Keratinocyte (primary cell): Measurements from ENCODE around the gene FHAD1. TPM values are rescaled to one million over a fixed set of nuclear protein-coding genes. Genes with fewer than 3 reads are reported as not detected.

Experiments used
- DNase-seq: peaks from one replicate; pipeline ENCODE4 v3.0.0-alpha.2; 2011; ENCODE audit warnings: low read depth, missing footprints, low spot score
- FAIRE-seq: peaks from 2 replicates; lab custom pipeline; 2011; peaks lifted over from hg19 to GRCh38; lab: Jason Lieb, UNC
- H2AFZ ChIP-seq: 2 replicates; pipeline ENCODE4 v1.6.0; 2012; ENCODE audit warnings: low read length, control low read depth, inconsistent platforms; ENCODE audit not compliant: control insufficient read depth
- H3K27ac ChIP-seq: 2 replicates; pipeline ENCODE4 v1.5.1; 2011; ENCODE audit warnings: low read length; ENCODE audit not compliant: control insufficient read depth, insufficient read depth
- H3K27me3 ChIP-seq: 3 replicates; pipeline ENCODE4 v1.6.0; 2011; ENCODE audit warnings: low read length; ENCODE audit not compliant: control insufficient read depth, insufficient read depth; ENCODE audit errors: extremely low read depth
- H3K36me3 ChIP-seq, 2 experiments: 2 replicates in 1 of 2; 3 replicates in 1 of 2; pipeline ENCODE4 v1.5.1; 2011; ENCODE audit warnings: low read length in 2 of 2, mild to moderate bottlenecking in 1 of 2; ENCODE audit not compliant: control insufficient read depth in 2 of 2, insufficient read depth in 2 of 2; ENCODE audit errors: extremely low read depth in 1 of 2
- H3K4me1 ChIP-seq: 3 replicates; pipeline ENCODE4 v1.5.1; 2011; ENCODE audit warnings: low read length; ENCODE audit not compliant: control insufficient read depth, insufficient read depth; ENCODE audit errors: extremely low read depth
- H3K4me2 ChIP-seq: 3 replicates; pipeline ENCODE4 v1.6.0; 2011; ENCODE audit warnings: low read depth, low read length; ENCODE audit not compliant: control insufficient read depth, insufficient read depth; ENCODE audit errors: extremely low read depth
- H3K4me3 ChIP-seq, 3 experiments: fragments of 200-600 bp in 1 of 3; sonication (generic) in 1 of 3; 2 replicates in 2 of 3; 3 replicates in 1 of 3; pipeline ENCODE4 v1.5.1; 2011 to 2016; ENCODE audit warnings: low read length in 3 of 3, mild to moderate bottlenecking in 3 of 3, control low read depth in 2 of 3, inconsistent platforms in 1 of 3, low read depth in 1 of 3, mixed read lengths in 1 of 3, mixed run types in 1 of 3, moderate library complexity in 1 of 3; ENCODE audit not compliant: control insufficient read depth in 2 of 3, insufficient read depth in 2 of 3; ENCODE audit errors: extremely low read depth in 1 of 3
- H3K79me2 ChIP-seq: 2 replicates; pipeline ENCODE4 v1.6.0; 2012; ENCODE audit warnings: low read length; ENCODE audit not compliant: control insufficient read depth, insufficient read depth
- H3K9ac ChIP-seq: 3 replicates; pipeline ENCODE4 v1.6.0; 2011; ENCODE audit warnings: low read length; ENCODE audit not compliant: control insufficient read depth, insufficient read depth; ENCODE audit errors: extremely low read depth
- H3K9me1 ChIP-seq: 3 replicates; pipeline ENCODE4 v1.6.0; 2011; ENCODE audit warnings: low read length; ENCODE audit not compliant: control insufficient read depth, insufficient read depth; ENCODE audit errors: extremely low read depth
- H3K9me3 ChIP-seq: 2 replicates; pipeline ENCODE4 v1.5.1; 2012; ENCODE audit warnings: low read depth, low read length; ENCODE audit not compliant: control insufficient read depth
- H4K20me1 ChIP-seq: 3 replicates; pipeline ENCODE4 v1.6.0; 2011; ENCODE audit warnings: low read length; ENCODE audit not compliant: control insufficient read depth, insufficient read depth; ENCODE audit errors: extremely low read depth
- EZH2 ChIP-seq: IDR thresholded peaks from one replicate; pipeline ENCODE4 v1.6.1; 2012; ENCODE audit warnings: inconsistent platforms, mild to moderate bottlenecking, low read length, moderate library complexity
- dilution Hi-C: fragments of 300-500 bp; cut with MboI; formaldehyde crosslinking; loops from one replicate; pipeline ENCODE4 v1.7.0; 2020; ENCODE audit warnings: low sequenced_read_pairs; ENCODE audit not compliant: extremely low pct_ligation_motif_present
- polyA plus RNA-seq, 5 experiments: library from polyadenylated mRNA; depleted of rRNA in 3 of 5; stranded (reverse) in 3 of 5; stranded (forward) in 1 of 5; unstranded in 1 of 5; fragments of >200 nt; gene quantifications; 1 replicate in 1 of 5; 2 replicates in 3 of 5; 3 replicates in 1 of 5; pipeline versions ENCODE4 v1.2.1 to v1.2.3, GENCODE V29; 2011 to 2012; ENCODE audit warnings: missing spikeins in 2 of 5, low read depth in 1 of 5, low replicate concordance in 1 of 5
- TF ChIP-seq, protein P1 (sequence below), 3 experiments: IDR thresholded peaks in 1 of 3; conservative IDR thresholded peaks in 1 of 3; optimal IDR thresholded peaks in 1 of 3; 2 replicates in 2 of 3; 3 replicates in 1 of 3; pipeline versions ENCODE3 to v1.5.1; 2011; ENCODE audit warnings: low read length in 3 of 3, mild to moderate bottlenecking in 3 of 3, moderate library complexity in 2 of 3, control low read depth in 1 of 3, inconsistent platforms in 1 of 3; ENCODE audit not compliant: insufficient read depth in 2 of 3; ENCODE audit errors: extremely low read depth in 1 of 3

FHAD1 gene
- polyA plus RNA-seq, 1 donor (not counting 4 experiments of a cell fraction or from before 2014, with no cell fraction given), result 0.09 TPM

DNA sequence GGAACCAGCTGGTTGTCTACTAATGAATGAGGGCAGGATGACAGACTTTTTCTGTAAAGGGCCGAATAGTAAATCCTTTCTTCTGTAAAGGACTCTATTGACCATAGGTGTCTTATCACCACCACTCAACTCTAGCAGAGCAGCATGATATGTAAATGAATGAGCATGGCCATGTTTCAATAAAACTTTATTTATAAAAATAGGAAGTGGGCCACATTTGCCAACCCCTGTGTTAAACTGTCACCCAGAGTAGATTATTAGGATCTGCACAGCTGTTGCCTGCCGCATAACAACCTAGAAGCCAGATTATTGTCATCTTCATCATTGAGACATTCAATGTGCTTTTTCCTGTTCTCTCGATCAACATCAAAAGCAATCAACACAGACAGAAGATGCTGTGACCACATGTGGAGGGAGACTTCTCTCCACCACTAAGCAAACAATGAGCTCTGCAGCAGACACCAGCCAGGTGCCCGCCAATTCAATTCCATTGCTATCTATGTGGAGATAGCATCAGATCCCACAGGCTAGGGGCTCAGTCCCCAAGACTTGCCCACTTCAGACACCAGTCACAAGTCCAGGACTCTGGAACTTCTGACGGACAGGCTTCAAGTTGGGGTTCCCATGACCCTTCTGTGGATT lies 155.9 kb downstream of the FHAD1 start:
- Histone ChIP-seq H3K9ac (no peak overlapping the region), H3K9me1 (no peaks in the 10 kb centered on the region), H3K27ac (no peak overlapping the region), H3K9me3 (no peaks in the 10 kb centered on the region), H4K20me1 (no peaks in the 10 kb centered on the region), H3K79me2 (no peaks in the 10 kb centered on the region), H3K27me3 (no peaks in the 10 kb centered on the region), H3K4me2 (no peak overlapping the region), H3K4me3 (no peak overlapping the region), H3K4me1 (peaks cover 25% of the 10 kb centered on the region), H3K36me3 (no peaks in the 10 kb centered on the region), H2AFZ (no peak overlapping the region)
- dilution Hi-C loops, result no loop called here
- DNase-seq (no peak), FAIRE-seq (no peak)
- no peak for TF ChIP-seq EZH2
- TF ChIP-seq, protein P1, sequence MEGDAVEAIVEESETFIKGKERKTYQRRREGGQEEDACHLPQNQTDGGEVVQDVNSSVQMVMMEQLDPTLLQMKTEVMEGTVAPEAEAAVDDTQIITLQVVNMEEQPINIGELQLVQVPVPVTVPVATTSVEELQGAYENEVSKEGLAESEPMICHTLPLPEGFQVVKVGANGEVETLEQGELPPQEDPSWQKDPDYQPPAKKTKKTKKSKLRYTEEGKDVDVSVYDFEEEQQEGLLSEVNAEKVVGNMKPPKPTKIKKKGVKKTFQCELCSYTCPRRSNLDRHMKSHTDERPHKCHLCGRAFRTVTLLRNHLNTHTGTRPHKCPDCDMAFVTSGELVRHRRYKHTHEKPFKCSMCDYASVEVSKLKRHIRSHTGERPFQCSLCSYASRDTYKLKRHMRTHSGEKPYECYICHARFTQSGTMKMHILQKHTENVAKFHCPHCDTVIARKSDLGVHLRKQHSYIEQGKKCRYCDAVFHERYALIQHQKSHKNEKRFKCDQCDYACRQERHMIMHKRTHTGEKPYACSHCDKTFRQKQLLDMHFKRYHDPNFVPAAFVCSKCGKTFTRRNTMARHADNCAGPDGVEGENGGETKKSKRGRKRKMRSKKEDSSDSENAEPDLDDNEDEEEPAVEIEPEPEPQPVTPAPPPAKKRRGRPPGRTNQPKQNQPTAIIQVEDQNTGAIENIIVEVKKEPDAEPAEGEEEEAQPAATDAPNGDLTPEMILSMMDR (optimal IDR thresholded peaks at IDR 0.05 in 1 of 3, IDR thresholded peaks at IDR 0.05 in 1 of 3, conservative IDR thresholded peaks at IDR 0.05 in 1 of 3; ENCODE audit: extremely low read depth in 1 of 3, insufficient read depth in 2 of 3, low read length in 3 of 3), result no peak

DNA sequence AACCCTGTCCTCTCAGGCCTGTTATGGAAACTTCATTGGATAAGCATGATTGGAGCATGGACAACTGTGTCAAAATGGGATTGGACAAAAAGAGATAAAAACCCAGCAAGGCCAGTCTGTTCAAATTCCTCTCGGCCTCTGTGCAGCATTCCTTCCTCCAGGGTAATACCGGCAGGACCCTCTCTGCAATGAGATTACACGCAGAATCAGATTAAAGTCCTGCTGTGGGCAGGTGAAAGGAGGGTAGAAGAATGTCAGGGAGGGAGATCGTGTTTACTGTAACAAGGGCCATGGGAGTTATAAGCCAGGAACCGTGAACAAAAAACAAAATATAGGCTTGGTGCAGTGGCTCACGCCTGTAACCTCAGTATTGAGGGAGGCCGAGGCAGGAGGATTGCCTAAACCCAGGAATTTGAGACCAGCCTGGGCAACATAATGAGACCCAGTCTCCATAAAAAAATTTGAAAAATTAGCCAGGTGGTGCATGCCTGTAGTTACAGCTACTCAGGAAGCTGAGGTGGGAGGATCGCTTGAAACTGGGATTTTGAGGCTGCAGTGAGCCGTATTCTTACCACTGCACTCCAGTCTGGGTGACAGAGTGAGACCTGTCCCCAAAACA lies 157.0 kb downstream of the FHAD1 start:
- Histone ChIP-seq H3K27ac (no peak overlapping the region), H3K9me1 (no peaks in the 10 kb centered on the region), H3K9ac (no peak overlapping the region), H3K27me3 (no peaks in the 10 kb centered on the region), H4K20me1 (no peaks in the 10 kb centered on the region), H3K4me1 (peaks cover 26% of the 10 kb centered on the region), H3K4me3 (no peak overlapping the region), H3K4me2 (no peak overlapping the region), H2AFZ (no peak overlapping the region), H3K79me2 (no peaks in the 10 kb centered on the region), H3K36me3 (no peaks in the 10 kb centered on the region), H3K9me3 (no peaks in the 10 kb centered on the region)
- DNase-seq (no peak), FAIRE-seq (no peak)
- dilution Hi-C loops, result no loop called here
- TF ChIP-seq, protein P1 (optimal IDR thresholded peaks at IDR 0.05 in 1 of 3, IDR thresholded peaks at IDR 0.05 in 1 of 3, conservative IDR thresholded peaks at IDR 0.05 in 1 of 3; ENCODE audit: extremely low read depth in 1 of 3, insufficient read depth in 2 of 3, low read length in 3 of 3), result no peak
- TF ChIP-seq EZH2, result no peak
